HepG2 (cell line): ENCODE data around the gene TBX10. TPM values are rescaled to one million over a fixed set of nuclear protein-coding genes. Genes with fewer than 3 reads are reported as not detected.
A peak's percentile ranks its signal among the peaks of the same experiment; 100 is the strongest.
"Not testable (repeated sequence)": the region's sequence is repeated elsewhere in the genome, so short reads cannot be mapped to it uniquely, and the experiment has no call there.

Experiments used
- ATAC-seq: fragments of 200-7000 bp; cut with Tn5 transposase; 3 replicates; pipeline ENCODE4 v1.9.1; 2020; ENCODE audit warnings: mild to moderate bottlenecking, moderate library complexity
- BruUV-seq: library from RNA; stranded (reverse); fragments of 400-500 nt; replicated peaks from 2 replicates; lab custom pipeline; 2021; lab: Mats Ljungman, UMichigan
- CTCF ChIA-PET: fragments of 300-600 bp; formaldehyde crosslinking; extraction: SDS; loops from one replicate; lab custom pipeline; 2021; ENCODE audit warnings: low total read pairs, inconsistent platforms, low intra/inter-chr PET ratio; lab: Yijun Ruan, JAX
- POLR2A ChIA-PET: fragments of 350-600 bp; sonication (Branson Sonifier 250); formaldehyde crosslinking; loops from one replicate; lab custom pipeline; 2020; ENCODE audit warnings: antibody characterized with exemption, inconsistent platforms; lab: Yijun Ruan, JAX
- DNase-seq: peaks from one replicate; pipeline ENCODE4 v3.0.0-alpha.2; 2015; ENCODE audit warnings: low spot score
- FAIRE-seq: peaks from 3 replicates; lab custom pipeline; 2011; peaks lifted over from hg19 to GRCh38; lab: Jason Lieb, UNC
- H2AFZ ChIP-seq: one replicate; pipeline ENCODE4 v1.6.1; 2011; ENCODE audit warnings: low read length, inconsistent platforms
- H3K27ac ChIP-seq: fragments of 300-600 bp; 3 replicates; pipeline ENCODE4 v1.8.0; 2011; ENCODE audit warnings: mixed run types, mild to moderate bottlenecking, mixed read lengths, low read length, inconsistent platforms; ENCODE audit not compliant: insufficient read depth; ENCODE audit errors: extremely low read length
- H3K27me3 ChIP-seq, 2 experiments: fragments of 200-600 bp in 1 of 2; 2 replicates in 1 of 2; 3 replicates in 1 of 2; pipeline versions ENCODE4 v1.6.0 to v1.8.0; 2011; ENCODE audit warnings: low read length in 2 of 2, mild to moderate bottlenecking in 2 of 2, moderate library complexity in 2 of 2, inconsistent platforms in 1 of 2; ENCODE audit not compliant: insufficient read depth in 2 of 2, control insufficient read depth in 1 of 2
- H3K36me3 ChIP-seq, 2 experiments: fragments of 200-600 bp in 1 of 2; replicated peaks in 1 of 2; 2 replicates in 1 of 2; 3 replicates in 1 of 2; pipeline versions ENCODE4 v1.5.1 to v1.8.0; 2011; ENCODE audit warnings: low read length in 2 of 2, inconsistent platforms in 1 of 2; ENCODE audit not compliant: insufficient read depth in 2 of 2, control insufficient read depth in 1 of 2
- H3K4me1 ChIP-seq: 2 replicates; pipeline ENCODE4 v1.5.1; 2012; ENCODE audit warnings: low read length, inconsistent platforms; ENCODE audit not compliant: insufficient read depth
- H3K4me2 ChIP-seq: 2 replicates; pipeline ENCODE4 v1.6.0; 2011; ENCODE audit warnings: low read depth, low read length, inconsistent platforms
- H3K4me3 ChIP-seq, 3 experiments: fragments of 200-600 bp in 1 of 3; sonication (generic), shearing (Covaris generic) in 1 of 3; replicated peaks in 1 of 3; 2 replicates each; pipeline ENCODE4 v1.5.1; 2011 to 2016; ENCODE audit warnings: low read length in 3 of 3, inconsistent platforms in 2 of 3, low read depth in 2 of 3, mild to moderate bottlenecking in 2 of 3, control low read depth in 1 of 3, mixed read lengths in 1 of 3; ENCODE audit not compliant: insufficient read depth in 1 of 3
- H3K79me2 ChIP-seq: one replicate; pipeline ENCODE4 v1.6.1; 2011; ENCODE audit warnings: low read length, inconsistent platforms; ENCODE audit not compliant: insufficient read depth
- H3K9ac ChIP-seq: 2 replicates; pipeline ENCODE4 v1.6.0; 2011; ENCODE audit warnings: mild to moderate bottlenecking, low read depth, low read length, inconsistent platforms; ENCODE audit not compliant: insufficient read depth
- H3K9me3 ChIP-seq: 2 replicates; pipeline ENCODE4 v1.5.1; 2012; ENCODE audit warnings: mild to moderate bottlenecking, low read length
- H4K20me1 ChIP-seq: 2 replicates; pipeline ENCODE4 v1.6.0; 2011; ENCODE audit warnings: inconsistent platforms, mild to moderate bottlenecking, low read length, moderate library complexity; ENCODE audit not compliant: insufficient read depth
- FOSL2 ChIP-seq: sonication (generic); formaldehyde crosslinking; IDR thresholded peaks from 2 replicates; pipeline ENCODE4 v1.4.0; 2020; ENCODE audit warnings: missing genetic modification reagents
- GATAD2A ChIP-seq: IDR thresholded peaks from 2 replicates; pipeline ENCODE4 v1.6.1; 2016
- NFYC ChIP-seq: IDR thresholded peaks from 2 replicates; pipeline ENCODE4 v1.6.1; 2016; ENCODE audit warnings: missing genetic modification reagents, missing compliant biosample characterization
- PHF21A ChIP-seq: sonication (generic); formaldehyde crosslinking; IDR thresholded peaks from 2 replicates; pipeline ENCODE4 v1.5.0; 2020; ENCODE audit warnings: mild to moderate bottlenecking, missing genetic modification reagents
- POLR2G ChIP-seq: fragments of 200-400 bp; formaldehyde crosslinking; IDR thresholded peaks from 2 replicates; pipeline ENCODE4 v1.6.1; 2018; ENCODE audit warnings: mild to moderate bottlenecking, low read depth, low read length, moderate library complexity
- SAP130 ChIP-seq: IDR thresholded peaks from 2 replicates; pipeline ENCODE4 v1.6.1; 2016; ENCODE audit warnings: low read depth
- TCF7 ChIP-seq: sonication (generic); IDR thresholded peaks from 2 replicates; pipeline ENCODE4 v1.6.1; 2016; ENCODE audit warnings: antibody characterized with exemption, low read depth
- TFAP4 ChIP-seq: sonication (generic); IDR thresholded peaks from 2 replicates; pipeline ENCODE4 v1.6.1; 2016; ENCODE audit warnings: low read depth, borderline replicate concordance
- UBTF ChIP-seq: sonication (generic); formaldehyde crosslinking; IDR thresholded peaks from 2 replicates; pipeline ENCODE4 v1.4.0; 2020; ENCODE audit warnings: mild to moderate bottlenecking, missing genetic modification reagents
- ZFY ChIP-seq: sonication (generic); formaldehyde crosslinking; IDR thresholded peaks from 2 replicates; pipeline ENCODE4 v1.4.0; 2020; ENCODE audit warnings: missing genetic modification reagents
- WGBS: methylation state at CpG from one replicate; pipeline ENCODE4 v1.1.6; 2017; ENCODE audit warnings: low lambda C conversion rate; 5-methylcytosine and 5-hydroxymethylcytosine counted together
- in situ Hi-C: cut with HindIII; loops from 2 replicates; pipeline ENCODE4 v1.10.0; 2017; ENCODE audit warnings: low pct_unique_long_range_greater_than_20kb; ENCODE audit not compliant: extremely low pct_ligation_motif_present
- intact Hi-C: fragments of 100-400 bp; cut with micrococcal nuclease; formaldehyde crosslinking; loops from one replicate; pipeline ENCODE4 v1.10.0; 2022; ENCODE audit not compliant: unreplicated experiment
- polyA plus RNA-seq, 8 experiments: library from polyadenylated mRNA; depleted of rRNA in 3 of 8; stranded (reverse) in 7 of 8; unstranded in 1 of 8; fragments of >200 nt; fragmentation: Illumina TruSeq in 4 of 8; extraction: Trizol in 4 of 8; gene quantifications; 2 replicates each; pipeline versions ENCODE4 v1.2.1 to v1.2.3, GENCODE V29; 2011 to 2016; ENCODE audit warnings: low read depth in 4 of 8, missing spikeins in 1 of 8, mixed read lengths in 1 of 8; ENCODE audit not compliant: insufficient read depth in 1 of 8
- total RNA-seq, 5 experiments: library from RNA; depleted of rRNA; stranded (reverse); fragments of >200 nt; fragmentation: Illumina TruSeq; extraction: Trizol; gene quantifications; 2 replicates each; pipeline ENCODE4 v1.2.3, GENCODE V29; 2016; ENCODE audit warnings: low read depth in 1 of 5
- TF ChIP-seq, protein P1 (sequence below), 2 experiments: fragments of 450-650 bp in 1 of 2; sonication (generic) in 1 of 2; formaldehyde crosslinking; IDR thresholded peaks; 2 replicates each; pipeline versions ENCODE4 v1.5.0 to v1.8.0; 2020 to 2022; ENCODE audit warnings: mild to moderate bottlenecking in 1 of 2, missing genetic modification reagents in 1 of 2
- TF ChIP-seq, protein P2 (sequence below): sonication (generic); formaldehyde crosslinking; conservative IDR thresholded peaks from 2 replicates; pipeline ENCODE4 v1.4.0; 2020; ENCODE audit warnings: mild to moderate bottlenecking, missing genetic modification reagents, moderate library complexity

TBX10 gene
- total and polyA plus RNA-seq, 2 of the 13 experiments (the other 11 are each of a cell fraction or from before 2014, with no cell fraction given) = 0.27 to 1.7 TPM

GRCh38 chr11:67622905-67623304 is 16.7 kb downstream of the TBX10 start:
- H3K27me3 ChIP-seq, H3K36me3 ChIP-seq, CTCF ChIA-PET, ATAC-seq, BruUV-seq, H4K20me1 ChIP-seq, in situ Hi-C loops, intact Hi-C loops, H3K4me3 ChIP-seq, H3K79me2 ChIP-seq, H3K9ac ChIP-seq, H3K9me3 ChIP-seq, H2AFZ ChIP-seq: not testable (repeated sequence)
- Histone ChIP-seq H3K4me2 (peak overlapping the region; percentile 32; the same call in 1 of the 2 replicates), H3K27ac (peak overlapping the region; percentile 22), H3K4me1 (peaks cover 22% of the 10 kb centered on the region)
- POLR2A ChIA-PET = interaction anchor here (1.3 kb wide), 1 partner anchor 9 kb away, joined by 5 read pairs; no protein-coding TSS in a partner anchor
- peak; percentile 12 for FAIRE-seq
- DNase-seq = peak; percentile 72
- WGBS = 10% methylated on average over 4 of the region's 7 CpGs
- peak; percentile 57 for TF ChIP-seq SAP130 (CRISPR knock-in tag)
- TF ChIP-seq TCF7 = peak; percentile 55
- TF ChIP-seq, protein P1, sequence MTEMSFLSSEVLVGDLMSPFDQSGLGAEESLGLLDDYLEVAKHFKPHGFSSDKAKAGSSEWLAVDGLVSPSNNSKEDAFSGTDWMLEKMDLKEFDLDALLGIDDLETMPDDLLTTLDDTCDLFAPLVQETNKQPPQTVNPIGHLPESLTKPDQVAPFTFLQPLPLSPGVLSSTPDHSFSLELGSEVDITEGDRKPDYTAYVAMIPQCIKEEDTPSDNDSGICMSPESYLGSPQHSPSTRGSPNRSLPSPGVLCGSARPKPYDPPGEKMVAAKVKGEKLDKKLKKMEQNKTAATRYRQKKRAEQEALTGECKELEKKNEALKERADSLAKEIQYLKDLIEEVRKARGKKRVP (CRISPR knock-in tag; IDR thresholded peaks at IDR 0.05) = peak in 1 of 2 experiments; percentile 65; a peak in 1 of 4 replicates
- TF ChIP-seq ZFY (CRISPR knock-in tag) = peak; percentile 49; the same call in 1 of the 2 replicates
- TF ChIP-seq UBTF = peak; percentile 25; the same call in 1 of the 2 replicates
- 0 out of 2 replicates have a peak, but pooled peaks have one; percentile 15 for TF ChIP-seq GATAD2A
- peak; percentile 45; the same call in 1 of the 2 replicates for TF ChIP-seq PHF21A (CRISPR knock-in tag)
- peak; percentile 83 for TF ChIP-seq FOSL2 (CRISPR knock-in tag)
- peak; percentile 60 for TF ChIP-seq NFYC (CRISPR knock-in tag)
- TF ChIP-seq POLR2G = peak; percentile 35; the same call in 1 of the 2 replicates
- 0 out of 2 replicates have a peak, but pooled peaks have one; percentile 15 for TF ChIP-seq TFAP4
- TF ChIP-seq, protein P2, sequence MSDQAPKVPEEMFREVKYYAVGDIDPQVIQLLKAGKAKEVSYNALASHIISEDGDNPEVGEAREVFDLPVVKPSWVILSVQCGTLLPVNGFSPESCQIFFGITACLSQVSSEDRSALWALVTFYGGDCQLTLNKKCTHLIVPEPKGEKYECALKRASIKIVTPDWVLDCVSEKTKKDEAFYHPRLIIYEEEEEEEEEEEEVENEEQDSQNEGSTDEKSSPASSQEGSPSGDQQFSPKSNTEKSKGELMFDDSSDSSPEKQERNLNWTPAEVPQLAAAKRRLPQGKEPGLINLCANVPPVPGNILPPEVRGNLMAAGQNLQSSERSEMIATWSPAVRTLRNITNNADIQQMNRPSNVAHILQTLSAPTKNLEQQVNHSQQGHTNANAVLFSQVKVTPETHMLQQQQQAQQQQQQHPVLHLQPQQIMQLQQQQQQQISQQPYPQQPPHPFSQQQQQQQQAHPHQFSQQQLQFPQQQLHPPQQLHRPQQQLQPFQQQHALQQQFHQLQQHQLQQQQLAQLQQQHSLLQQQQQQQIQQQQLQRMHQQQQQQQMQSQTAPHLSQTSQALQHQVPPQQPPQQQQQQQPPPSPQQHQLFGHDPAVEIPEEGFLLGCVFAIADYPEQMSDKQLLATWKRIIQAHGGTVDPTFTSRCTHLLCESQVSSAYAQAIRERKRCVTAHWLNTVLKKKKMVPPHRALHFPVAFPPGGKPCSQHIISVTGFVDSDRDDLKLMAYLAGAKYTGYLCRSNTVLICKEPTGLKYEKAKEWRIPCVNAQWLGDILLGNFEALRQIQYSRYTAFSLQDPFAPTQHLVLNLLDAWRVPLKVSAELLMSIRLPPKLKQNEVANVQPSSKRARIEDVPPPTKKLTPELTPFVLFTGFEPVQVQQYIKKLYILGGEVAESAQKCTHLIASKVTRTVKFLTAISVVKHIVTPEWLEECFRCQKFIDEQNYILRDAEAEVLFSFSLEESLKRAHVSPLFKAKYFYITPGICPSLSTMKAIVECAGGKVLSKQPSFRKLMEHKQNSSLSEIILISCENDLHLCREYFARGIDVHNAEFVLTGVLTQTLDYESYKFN = peak; percentile 37; the same call in 1 of the 2 replicates
